Naive thymus-derived CD4-positive, alpha-beta T cell (primary cell): ENCODE measurements around the gene NRCAM. TPM values are rescaled to one million over a fixed set of nuclear protein-coding genes. Genes with fewer than 3 reads are reported as not detected.

Experiments
- ATAC-seq: fragments of 150-1000 bp; cut with Tn5 transposase; 2 replicates; pipeline ENCODE4 v1.10.0; 2021; ENCODE audit warnings: mild to moderate bottlenecking, moderate library complexity
- CTCF ChIA-PET: fragments of 350-600 bp; sonication (Branson Sonifier 250); formaldehyde crosslinking; loops from one replicate; lab custom pipeline; 2021; ENCODE audit warnings: antibody characterized with exemption; lab: Charles Lee
- POLR2A ChIA-PET: fragments of 350-600 bp; sonication (Branson Sonifier 250); formaldehyde crosslinking; loops from one replicate; lab custom pipeline; 2021; ENCODE audit warnings: antibody characterized with exemption, inconsistent platforms; lab: Charles Lee
- DNase-seq, 9 donors: peaks; one replicate each; pipeline versions ENCODE4 v3.0.0 to v3.0.0-alpha.2; 2020 to 2022; ENCODE audit warnings: mixed read lengths in 1 of 9
- H3K27ac ChIP-seq: one replicate; pipeline ENCODE4 v1.7.0; 2013; ENCODE audit warnings: mild to moderate bottlenecking, low read depth, low read length, moderate library complexity
- H3K27me3 ChIP-seq, 2 donors: one replicate each; pipeline ENCODE4 v1.7.0; 2013; ENCODE audit warnings: low read length in 2 of 2, mild to moderate bottlenecking in 2 of 2, moderate library complexity in 2 of 2; ENCODE audit not compliant: control insufficient read depth in 2 of 2, insufficient read depth in 2 of 2
- H3K36me3 ChIP-seq, 3 experiments: 1 replicate in 2 of 3; 2 replicates in 1 of 3; pipeline ENCODE4 v1.7.0; 2013; ENCODE audit warnings: low read length in 3 of 3, mild to moderate bottlenecking in 3 of 3, moderate library complexity in 1 of 3; ENCODE audit not compliant: insufficient read depth in 3 of 3, control insufficient read depth in 2 of 3
- H3K4me1 ChIP-seq, 2 donors: one replicate each; pipeline ENCODE4 v1.7.0; 2013; ENCODE audit warnings: low read length in 2 of 2, mild to moderate bottlenecking in 2 of 2, moderate library complexity in 1 of 2; ENCODE audit not compliant: control insufficient read depth in 2 of 2, insufficient read depth in 2 of 2
- H3K4me3 ChIP-seq: 2 replicates; pipeline ENCODE4 v1.7.0; 2013; ENCODE audit warnings: mild to moderate bottlenecking, low read length
- H3K9me3 ChIP-seq, 3 experiments: 1 replicate in 2 of 3; 2 replicates in 1 of 3; pipeline ENCODE4 v1.7.0; 2013; ENCODE audit warnings: low read length in 3 of 3; ENCODE audit not compliant: control insufficient read depth in 2 of 3
- H3K27ac Mint-ChIP-seq, 9 donors: one replicate each; pipeline ENCODE4 v1.8.0; 2020 to 2022; ENCODE audit warnings: mixed read lengths in 9 of 9, mild to moderate bottlenecking in 8 of 9, moderate library complexity in 5 of 9, inconsistent platforms in 2 of 9
- H3K27me3 Mint-ChIP-seq, 5 donors: one replicate each; pipeline ENCODE4 v1.8.0; 2021 to 2022; ENCODE audit warnings: mixed read lengths in 5 of 5, mild to moderate bottlenecking in 1 of 5
- H3K36me3 Mint-ChIP-seq, 5 donors: one replicate each; pipeline ENCODE4 v1.8.0; 2020 to 2022; ENCODE audit warnings: mixed read lengths in 5 of 5, mild to moderate bottlenecking in 3 of 5, inconsistent platforms in 1 of 5
- H3K4me1 Mint-ChIP-seq, 7 donors: one replicate each; pipeline ENCODE4 v1.8.0; 2020 to 2022; ENCODE audit warnings: mixed read lengths in 7 of 7, mild to moderate bottlenecking in 3 of 7, inconsistent platforms in 1 of 7
- H3K4me3 Mint-ChIP-seq, 10 donors: one replicate each; pipeline ENCODE4 v1.8.0; 2020 to 2022; ENCODE audit warnings: mild to moderate bottlenecking in 10 of 10, mixed read lengths in 10 of 10, moderate library complexity in 6 of 10, inconsistent platforms in 2 of 10
- H3K9me3 Mint-ChIP-seq, 11 donors: one replicate each; pipeline ENCODE4 v1.8.0; 2020 to 2022; ENCODE audit warnings: mixed read lengths in 11 of 11, mild to moderate bottlenecking in 4 of 11, inconsistent platforms in 1 of 11, moderate library complexity in 1 of 11
- intact Hi-C, 2 donors: fragments of 100-400 bp; cut with micrococcal nuclease; formaldehyde crosslinking; loops; one replicate each; pipeline ENCODE4 v1.15.1; 2023
- polyA plus RNA-seq, 2 donors: library from polyadenylated mRNA; unstranded; fragments of 300-500 nt; fragmentation: Illumina TruSeq; gene quantifications; one replicate each; pipeline ENCODE4 v1.2.3, GENCODE V29; 2021
- total RNA-seq, 6 experiments: library from RNA in 5 of 6; stranded (reverse) in 5 of 6; gene quantifications; 1 replicate in 5 of 6; 2 replicates in 1 of 6; pipeline ENCODE4 v1.2.3 and lab custom pipeline; 2021 to 2026

Gene NRCAM
- total and polyA plus RNA-seq, 7 experiments from 2014 or later = 2.1 to 13.6 (median 6.4) TPM; not detected in 1

- H3K27ac Mint-ChIP-seq = peak overlapping the region; percentile 18 to 89 (median 81)
- Histone ChIP-seq H3K27ac (no peak overlapping the region), H3K9me3 (no peaks in the 10 kb centered on the region), H3K4me3 (no peak overlapping the region), H3K36me3 (no peaks in the 10 kb centered on the region), H3K4me1 (peaks cover 0 to 9% of the 10 kb centered on the region in 2 donors), H3K27me3 (no peaks in the 10 kb centered on the region)
- DNase-seq (no peak), ATAC-seq (peak; percentile 68)
- CTCF ChIA-PET = interaction anchor here (1.4 kb wide), 1 partner anchor 10 kb away, joined by 9 read pairs; no protein-coding TSS in a partner anchor
- POLR2A ChIA-PET = no interaction called here
- H3K4me1 Mint-ChIP-seq = peaks cover 9 to 24% (median 17%) of the 10 kb centered on the region in 7 donors
- H3K9me3 Mint-ChIP-seq = peaks cover 0 to 5% (median 0%) of the 10 kb centered on the region in 11 donors
- peak overlapping the region in 6 of 10 donors; percentile 18 to 69 (median 40) for H3K4me3 Mint-ChIP-seq
- H3K27me3 Mint-ChIP-seq = peaks cover 0 to 24% (median 5%) of the 10 kb centered on the region in 5 donors
- H3K36me3 Mint-ChIP-seq = peaks cover 0 to 13% (median 0%) of the 10 kb centered on the region in 5 donors
- intact Hi-C loops = no loop called here
Observed at GRCh38 chr7:108136191-108136688, 320.0 kb downstream of the NRCAM start.

GRCh38 chr7:108135446-108136190 is 320.6 kb downstream of the NRCAM start:
- ChIA-PET CTCF (interaction anchor here (1.4 kb wide), 1 partner anchor 11 kb away, joined by 9 read pairs; no protein-coding TSS in a partner anchor), POLR2A (interaction anchor here (0.6 kb wide), 1 partner anchor 93 kb away, joined by 4 read pairs; no protein-coding TSS in a partner anchor)
- peaks cover 0 to 13% (median 0%) of the 10 kb centered on the region in 5 donors for H3K36me3 Mint-ChIP-seq
- Histone ChIP-seq H3K36me3 (no peaks in the 10 kb centered on the region), H3K27me3 (no peaks in the 10 kb centered on the region), H3K4me3 (no peak overlapping the region), H3K9me3 (no peaks in the 10 kb centered on the region), H3K4me1 (peaks cover 0 to 9% of the 10 kb centered on the region in 2 donors), H3K27ac (no peak overlapping the region)
- peaks cover 0 to 26% (median 5%) of the 10 kb centered on the region in 5 donors for H3K27me3 Mint-ChIP-seq
- peak overlapping the region in 7 of 10 donors; percentile 0 to 69 (median 40) for H3K4me3 Mint-ChIP-seq
- peak; percentile 77 for ATAC-seq
- intact Hi-C loops = no loop called here
- DNase-seq = peak in 4 of 9 donors; percentile 15 to 32 (median 24)
- peaks cover 0 to 5% (median 0%) of the 10 kb centered on the region in 11 donors for H3K9me3 Mint-ChIP-seq
- peak overlapping the region; percentile 18 to 89 (median 81) for H3K27ac Mint-ChIP-seq
- peaks cover 9 to 24% (median 17%) of the 10 kb centered on the region in 7 donors for H3K4me1 Mint-ChIP-seq

DNA sequence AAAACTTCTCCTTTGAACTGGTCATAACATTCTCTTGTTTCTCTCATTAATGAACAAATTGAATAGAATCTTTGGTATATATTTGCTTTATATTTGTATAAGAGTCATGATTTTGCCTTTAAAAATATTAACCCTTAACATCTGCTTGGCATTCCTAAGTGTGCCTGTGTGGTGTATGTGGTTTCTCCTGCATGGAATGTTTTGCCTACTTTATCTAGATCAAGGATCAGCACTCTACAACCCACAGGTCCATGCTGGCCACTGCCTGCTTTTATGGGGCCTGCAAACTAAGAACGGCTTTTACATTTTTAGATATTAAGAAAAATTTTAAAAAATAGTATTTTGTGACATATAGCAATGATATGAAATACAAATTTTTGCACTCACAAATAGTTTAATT is 321.8 kb downstream of the NRCAM start:
- Mint-ChIP-seq H3K27me3 (peaks cover 0 to 28% (median 0%) of the 10 kb centered on the region in 5 donors), H3K9me3 (peaks cover 0 to 5% (median 0%) of the 10 kb centered on the region in 11 donors), H3K27ac (no peak overlapping the region), H3K36me3 (peaks cover 0 to 13% (median 0%) of the 10 kb centered on the region in 5 donors), H3K4me1 (peaks cover 9 to 22% (median 17%) of the 10 kb centered on the region in 7 donors), H3K4me3 (no peak overlapping the region)
- H3K4me3 ChIP-seq = no peak overlapping the region
- no peaks in the 10 kb centered on the region for H3K9me3 ChIP-seq
- no peak overlapping the region for H3K27ac ChIP-seq
- ChIA-PET CTCF (no interaction called here), POLR2A (no interaction called here)
- peaks cover 0 to 9% of the 10 kb centered on the region in 2 donors for H3K4me1 ChIP-seq
- no peaks in the 10 kb centered on the region for H3K27me3 ChIP-seq
- H3K36me3 ChIP-seq = no peaks in the 10 kb centered on the region
- DNase-seq (no peak), ATAC-seq (no peak)
- intact Hi-C loops = no loop called here

DNA sequence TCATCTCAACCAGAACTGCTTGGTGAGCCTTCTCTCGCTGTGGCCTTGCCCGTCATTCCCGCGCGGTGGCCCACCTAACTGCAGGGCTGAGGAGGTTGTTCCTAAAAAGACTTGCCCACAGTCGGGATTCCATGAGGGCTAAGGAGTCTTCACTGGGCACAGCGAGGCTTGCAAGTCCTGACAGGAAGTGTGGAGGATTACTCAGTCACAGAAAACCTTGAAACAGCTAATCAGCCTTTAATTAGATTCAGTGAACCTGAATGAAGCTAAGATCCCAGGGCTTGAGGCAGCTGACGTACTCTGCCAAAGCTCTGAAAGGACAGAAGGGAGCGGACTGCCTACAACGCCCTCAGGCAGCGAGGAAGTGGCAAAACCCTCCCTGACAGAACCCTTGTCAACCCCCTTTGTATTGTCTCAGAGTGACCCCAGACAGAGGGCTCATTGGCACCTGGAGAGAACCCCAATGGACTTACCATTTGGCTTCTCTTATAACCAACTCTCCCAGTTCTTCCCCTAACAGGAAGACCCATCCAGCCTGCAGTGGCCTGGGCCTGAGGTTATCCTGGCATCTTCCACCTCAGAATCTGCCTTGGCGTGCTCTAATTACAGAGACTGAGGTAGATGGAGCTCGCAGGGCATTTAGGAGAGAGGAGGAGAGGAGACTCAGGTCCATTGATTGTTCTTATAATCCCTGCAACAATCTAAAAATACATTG is 323.5 kb downstream of the NRCAM start:
- ChIA-PET CTCF (no interaction called here), POLR2A (no interaction called here)
- no peak for DNase-seq
- H3K36me3 Mint-ChIP-seq = peaks cover 0 to 10% (median 0%) of the 10 kb centered on the region in 5 donors
- H3K4me3 ChIP-seq = no peak overlapping the region
- no peak overlapping the region for H3K4me3 Mint-ChIP-seq
- H3K9me3 ChIP-seq = no peaks in the 10 kb centered on the region
- ATAC-seq = no peak
- peaks cover 0 to 4% (median 0%) of the 10 kb centered on the region in 11 donors for H3K9me3 Mint-ChIP-seq
- peaks cover 0 to 24% (median 0%) of the 10 kb centered on the region in 5 donors for H3K27me3 Mint-ChIP-seq
- H3K4me1 Mint-ChIP-seq = peaks cover 9 to 20% (median 17%) of the 10 kb centered on the region in 7 donors
- no peaks in the 10 kb centered on the region for H3K27me3 ChIP-seq
- H3K27ac Mint-ChIP-seq = no peak overlapping the region
- intact Hi-C loops = no loop called here
- peaks cover 0 to 9% of the 10 kb centered on the region in 2 donors for H3K4me1 ChIP-seq
- H3K27ac ChIP-seq = no peak overlapping the region
- H3K36me3 ChIP-seq = no peaks in the 10 kb centered on the region

DNA sequence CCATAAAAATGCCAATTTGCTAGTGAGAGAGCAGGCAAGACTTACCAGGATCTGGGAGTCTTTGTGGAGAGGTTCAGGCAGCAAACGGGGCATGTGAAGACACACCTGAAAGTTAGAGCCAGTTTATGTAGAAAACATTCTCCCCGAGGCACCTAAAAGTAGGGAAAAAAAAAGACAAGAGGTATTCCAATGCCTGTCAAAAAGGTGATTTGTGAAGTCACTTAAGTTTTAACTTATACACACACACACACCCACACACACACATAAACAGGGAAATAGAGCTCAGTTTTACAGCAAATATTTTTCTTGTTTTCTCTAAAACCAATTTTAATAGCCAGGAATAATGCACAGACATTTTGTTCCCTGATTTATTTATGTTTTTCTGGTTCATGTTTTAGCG is 326.0 kb downstream of the NRCAM start, which contains the start of gene LAMB4:
LAMB4 (minus strand) TSS at position 101 of the 400 bp plus-strand sequence. CDS start 7,197 bp downstream, outside the sequence.
- Histone ChIP-seq H3K27me3 (no peaks in the 10 kb centered on the region), H3K36me3 (no peaks in the 10 kb centered on the region), H3K4me1 (peaks cover 0 to 5% of the 10 kb centered on the region in 2 donors), H3K4me3 (no peak within 1 kb of the TSS), H3K27ac (no peak within 1 kb of the TSS), H3K9me3 (no peaks in the 10 kb centered on the region)
- ChIA-PET CTCF (no interaction called here), POLR2A (no interaction called here)
- ATAC-seq = no peak
- no peak for DNase-seq
- intact Hi-C loops = no loop called here
- H3K27me3 Mint-ChIP-seq = peaks cover 0 to 22% (median 0%) of the 10 kb centered on the region in 5 donors
- peaks cover 0 to 2% (median 0%) of the 10 kb centered on the region in 5 donors for H3K36me3 Mint-ChIP-seq
- H3K4me1 Mint-ChIP-seq = peaks cover 0 to 8% (median 5%) of the 10 kb centered on the region in 7 donors
- no peak within 1 kb of the TSS for H3K4me3 Mint-ChIP-seq
- H3K9me3 Mint-ChIP-seq = no peaks in the 10 kb centered on the region
- H3K27ac Mint-ChIP-seq = no peak within 1 kb of the TSS
